ENCODE results near the gene LIMS1.
"Not testable (repeated sequence)": the region's sequence is repeated elsewhere in the genome, so short reads cannot be mapped to it uniquely, and the experiment has no call there.

LIMS1 gene, protein sequence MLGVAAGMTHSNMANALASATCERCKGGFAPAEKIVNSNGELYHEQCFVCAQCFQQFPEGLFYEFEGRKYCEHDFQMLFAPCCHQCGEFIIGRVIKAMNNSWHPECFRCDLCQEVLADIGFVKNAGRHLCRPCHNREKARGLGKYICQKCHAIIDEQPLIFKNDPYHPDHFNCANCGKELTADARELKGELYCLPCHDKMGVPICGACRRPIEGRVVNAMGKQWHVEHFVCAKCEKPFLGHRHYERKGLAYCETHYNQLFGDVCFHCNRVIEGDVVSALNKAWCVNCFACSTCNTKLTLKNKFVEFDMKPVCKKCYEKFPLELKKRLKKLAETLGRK

GRCh38 chr2:108533832-108534583, at the start of gene LIMS1:
LIMS1 (plus strand) TSS chr2:108534470; CDS start chr2:108534563, 93 bp downstream.
- peak; percentile 47 to 88 (median 71) for DNase-seq

- no peak for DNase-seq
Observed at GRCh38 chr2:108485253-108485652, 49.0 kb upstream of the LIMS1 start.

DNA sequence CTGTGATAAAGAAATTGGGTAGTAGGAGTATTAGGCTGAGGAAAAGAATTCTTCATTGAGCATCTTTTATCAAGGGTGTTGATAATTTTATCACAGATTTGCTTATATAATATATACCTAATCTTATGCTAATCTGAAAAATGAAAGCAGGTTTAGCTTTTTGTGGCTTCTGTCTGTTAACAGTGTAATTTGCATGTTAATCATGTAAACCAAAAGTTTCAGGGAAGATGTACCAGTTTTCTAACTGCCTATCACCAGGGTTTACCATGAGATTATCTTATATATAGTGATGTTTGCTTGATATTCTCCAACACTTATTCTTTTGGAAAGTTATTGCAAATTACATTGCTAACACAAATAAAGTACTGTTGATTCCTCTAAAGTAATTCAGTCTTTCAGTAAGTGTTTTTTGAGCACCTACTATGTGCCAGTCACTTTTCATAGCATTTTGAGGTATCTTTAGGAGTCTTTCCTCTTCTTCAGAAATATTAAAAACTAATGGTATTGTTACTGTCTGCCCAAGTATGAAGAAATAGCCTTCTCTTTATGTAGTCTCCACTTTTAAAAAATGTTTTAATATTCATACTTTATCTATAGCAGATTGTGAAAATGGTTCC, 43.7 kb upstream of the LIMS1 start:
- no peak for DNase-seq

DNA sequence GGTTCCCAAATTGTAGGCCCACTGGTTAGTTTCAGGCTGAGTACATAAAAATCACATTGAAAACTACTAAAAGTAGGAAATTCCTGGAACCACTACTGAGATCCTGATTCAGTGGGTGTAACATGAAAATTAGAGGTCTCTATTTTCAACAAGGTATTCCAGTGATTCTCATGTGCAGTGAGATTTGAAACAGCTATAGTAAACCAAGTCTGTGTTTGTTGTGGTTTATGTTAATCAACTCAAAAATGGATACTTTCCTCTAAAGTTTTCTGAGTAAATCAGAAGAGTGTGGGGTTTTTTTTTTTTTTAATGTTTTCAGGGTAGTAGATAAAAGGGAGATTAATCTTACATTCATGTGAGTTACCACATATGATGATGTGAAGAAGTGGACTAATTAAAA, 42.4 kb upstream of the LIMS1 start:
- no peak for DNase-seq

DNA sequence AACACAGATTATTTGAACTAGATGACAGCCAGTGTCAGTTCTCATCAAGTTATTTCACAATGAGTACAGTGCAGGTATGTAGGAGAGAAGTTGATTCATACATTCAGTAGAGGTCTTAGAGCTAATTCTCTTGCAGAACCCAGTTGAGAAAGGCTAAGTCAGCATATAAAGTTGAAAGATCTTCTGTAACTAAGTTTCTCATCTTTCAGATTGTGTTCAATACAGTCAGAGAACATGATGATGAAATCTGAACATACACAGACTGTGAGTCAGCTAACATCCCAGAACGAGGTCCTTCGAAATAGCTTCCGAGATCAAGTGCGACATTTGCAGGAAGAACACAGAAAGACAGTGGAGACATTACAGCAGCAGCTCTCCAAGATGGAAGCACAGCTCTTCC, 41.9 kb upstream of the LIMS1 start:
- DNase-seq: no peak

DNA sequence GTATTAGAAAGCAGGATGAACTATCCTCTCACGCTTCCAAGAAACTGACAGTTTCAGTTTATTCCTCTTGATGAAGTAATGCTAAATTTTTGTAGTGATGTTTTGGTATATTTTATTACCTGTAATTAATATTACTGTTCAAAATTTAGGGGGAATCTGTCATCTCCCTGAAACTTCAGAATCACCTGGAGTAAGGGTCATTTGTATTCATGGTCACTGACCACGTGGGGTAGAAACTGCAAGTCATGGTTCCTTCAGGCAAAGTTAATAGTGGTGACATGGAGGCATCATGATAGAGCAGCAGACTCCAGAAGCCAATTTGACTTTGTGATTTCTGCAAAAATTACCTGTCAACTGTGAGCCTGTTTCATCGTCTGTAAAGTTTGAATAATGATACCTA, 38.1 kb upstream of the LIMS1 start:
- not testable (repeated sequence) for DNase-seq

DNA sequence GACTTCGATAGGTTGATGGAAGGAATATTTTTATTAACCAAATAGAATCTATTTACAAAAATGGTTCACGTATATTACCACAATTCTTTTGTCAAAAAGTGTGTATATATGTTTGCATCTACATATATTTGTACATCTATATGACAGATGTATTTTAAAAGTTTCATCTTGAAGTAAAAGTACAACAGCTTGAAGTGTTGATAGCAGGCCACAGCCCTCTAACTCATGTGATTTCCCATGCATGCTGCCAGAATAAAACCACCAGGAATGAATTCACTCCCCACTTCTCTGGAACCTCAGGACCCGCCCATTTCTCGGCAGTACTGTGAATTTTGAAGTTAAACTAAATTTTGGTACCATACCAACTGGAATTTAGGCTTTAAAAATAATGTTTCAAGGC, 26.6 kb upstream of the LIMS1 start:
- DNase-seq: not testable (repeated sequence)

DNA sequence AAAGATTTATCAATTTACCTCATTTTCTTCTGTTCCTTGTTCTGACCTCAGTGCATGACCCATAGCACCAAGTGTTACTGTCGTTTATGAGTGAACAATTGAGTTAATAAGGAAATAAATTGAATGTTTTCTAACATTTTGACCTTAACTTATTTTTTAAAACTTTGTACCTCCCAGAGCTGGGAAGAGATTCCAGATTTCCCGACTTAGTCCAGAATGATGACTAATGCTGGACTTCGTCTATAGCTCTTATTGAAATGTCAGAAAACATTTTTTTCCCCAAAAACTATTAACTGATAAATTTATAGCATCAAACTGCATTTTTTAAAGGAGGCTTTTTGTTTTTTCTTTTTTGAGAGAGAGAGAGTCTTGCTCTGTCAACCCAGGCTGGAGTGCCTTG, 21.8 kb upstream of the LIMS1 start:
- DNase-seq: not testable (repeated sequence)

GRCh38 chr2:108514478-108514877, 19.8 kb upstream of the LIMS1 start:
- not testable (repeated sequence) for DNase-seq

DNA sequence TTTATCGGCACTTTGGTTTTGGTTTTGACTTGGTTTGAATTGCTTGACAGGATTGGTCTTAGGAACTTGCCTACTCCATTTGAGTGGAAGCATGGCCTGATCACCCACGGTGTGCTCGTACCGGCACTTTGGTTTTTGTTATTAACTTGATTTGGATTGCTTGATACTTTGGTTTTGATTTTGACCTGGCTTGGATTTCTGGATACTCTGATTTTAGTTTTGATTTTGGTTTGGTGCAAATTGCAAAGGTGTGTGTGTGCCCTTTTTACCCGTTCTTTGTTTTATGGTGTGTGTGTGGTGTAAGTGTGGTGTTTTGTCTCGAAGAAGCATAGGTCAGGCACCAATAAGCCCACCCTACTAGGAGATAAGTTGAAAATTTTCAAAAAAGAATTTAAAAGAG, 9.6 kb upstream of the LIMS1 start:
- DNase-seq: not testable (repeated sequence)

GRCh38 chr2:108525258-108525657, 9.0 kb upstream of the LIMS1 start:
- DNase-seq: not testable (repeated sequence)

GRCh38 chr2:108531674-108532055, 2.6 kb upstream of the LIMS1 start:
- DNase-seq: no peak

DNA sequence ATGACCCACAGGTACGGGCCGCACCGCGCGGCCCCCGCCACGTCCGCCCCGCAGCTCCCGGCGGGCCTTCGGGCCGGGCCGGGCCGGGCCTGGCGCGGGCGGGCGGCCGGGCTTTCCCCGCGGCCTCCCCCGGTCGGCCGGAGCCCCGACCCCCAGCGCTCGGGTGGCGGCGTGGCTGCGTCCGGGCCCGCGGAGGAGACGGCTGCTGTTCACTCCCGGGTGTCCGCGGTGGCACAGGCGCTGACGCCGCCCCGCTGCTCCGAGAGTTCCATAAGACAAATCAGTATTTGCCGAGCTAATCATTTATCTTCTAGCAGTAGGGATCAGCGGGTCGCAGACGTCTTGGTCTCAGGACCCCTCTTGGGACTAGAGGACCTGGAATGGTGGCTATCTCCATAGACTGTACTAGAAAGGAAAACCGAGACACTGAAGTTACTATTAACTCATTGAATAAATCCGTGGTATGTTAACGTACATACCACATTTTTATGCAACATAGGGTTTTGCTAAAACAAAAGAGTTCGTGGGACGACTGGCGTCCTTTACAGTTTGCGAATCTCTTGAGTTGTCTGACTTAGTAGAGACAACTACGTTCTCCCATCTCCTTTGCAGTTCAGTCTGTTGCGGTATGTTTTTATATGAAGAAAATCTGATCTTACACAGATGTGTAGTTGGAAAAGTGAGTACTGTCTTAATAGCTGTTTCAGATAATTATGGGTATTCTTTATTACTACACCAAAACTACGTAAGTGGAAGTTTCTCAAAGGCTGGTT, 500 bp downstream of the LIMS1 start:
- DNase-seq: peak in 2 of 4 experiments; percentile 11 to 17

DNA sequence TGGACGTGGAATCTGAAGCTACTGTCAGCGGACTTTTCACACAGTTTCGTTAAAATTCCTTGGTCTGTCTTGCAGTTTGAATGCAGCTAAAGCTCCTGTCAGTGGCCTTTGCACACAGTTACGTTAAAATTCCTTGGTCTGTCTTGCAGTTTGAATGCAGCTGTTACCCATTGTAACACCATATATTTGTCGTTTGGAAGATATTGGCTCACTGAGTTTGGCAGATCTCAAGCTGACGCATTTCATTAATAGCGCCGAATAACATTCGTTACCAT, 1.0 kb downstream of the LIMS1 start:
- no peak for DNase-seq

DNA sequence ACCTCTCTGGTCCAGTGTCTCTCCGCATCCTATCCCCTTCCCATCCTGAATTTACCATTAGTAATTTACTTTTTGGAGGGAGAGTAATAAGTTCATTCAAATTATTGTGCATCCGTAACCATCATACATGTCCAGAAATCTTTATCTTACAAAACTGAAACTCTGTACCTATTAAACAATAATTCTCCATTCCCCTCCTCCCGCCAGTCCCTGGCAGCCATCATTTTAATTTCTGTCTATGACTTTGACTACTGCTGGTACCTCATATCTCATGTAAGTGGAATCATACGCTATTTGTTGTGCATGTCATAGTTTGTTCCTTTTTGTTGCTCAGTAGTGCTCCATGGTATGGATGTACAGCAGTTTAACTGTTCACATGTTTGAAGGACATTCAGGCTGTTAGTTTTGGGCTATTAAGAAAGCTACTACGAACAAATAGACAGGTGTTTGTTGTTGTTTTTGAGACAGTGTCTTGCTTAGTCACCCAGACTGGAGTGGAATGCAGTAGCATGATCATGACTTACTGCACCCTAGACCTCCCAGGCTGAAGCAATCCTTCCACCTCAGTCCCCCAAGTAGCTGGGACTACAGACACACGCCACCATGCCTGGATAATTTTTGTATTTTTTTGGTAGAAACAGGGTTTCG, 2.0 kb downstream of the LIMS1 start:
- no peak for DNase-seq

DNA sequence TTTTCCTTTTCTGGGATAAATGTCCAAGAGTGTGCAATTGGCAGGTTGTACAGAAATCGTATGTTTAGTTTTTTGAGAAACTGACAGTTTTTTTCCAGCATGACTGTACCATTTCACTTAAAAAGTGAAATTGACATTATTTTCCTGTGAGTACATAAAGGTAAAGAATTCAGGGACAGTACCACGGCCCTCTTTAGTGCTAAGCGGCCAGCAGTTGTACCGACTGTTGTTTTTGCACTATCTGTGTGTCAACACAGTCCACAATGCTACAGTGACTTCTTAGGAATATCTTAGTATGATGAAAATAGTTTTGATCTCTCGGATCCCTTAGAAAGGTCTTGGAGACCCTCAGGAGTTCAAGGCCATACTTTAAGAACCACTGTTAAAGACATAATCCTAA, 2.6 kb downstream of the LIMS1 start:
- DNase-seq: no peak

GRCh38 chr2:108538000-108538625, 3.8 kb downstream of the LIMS1 start:
- DNase-seq: no peak

DNA sequence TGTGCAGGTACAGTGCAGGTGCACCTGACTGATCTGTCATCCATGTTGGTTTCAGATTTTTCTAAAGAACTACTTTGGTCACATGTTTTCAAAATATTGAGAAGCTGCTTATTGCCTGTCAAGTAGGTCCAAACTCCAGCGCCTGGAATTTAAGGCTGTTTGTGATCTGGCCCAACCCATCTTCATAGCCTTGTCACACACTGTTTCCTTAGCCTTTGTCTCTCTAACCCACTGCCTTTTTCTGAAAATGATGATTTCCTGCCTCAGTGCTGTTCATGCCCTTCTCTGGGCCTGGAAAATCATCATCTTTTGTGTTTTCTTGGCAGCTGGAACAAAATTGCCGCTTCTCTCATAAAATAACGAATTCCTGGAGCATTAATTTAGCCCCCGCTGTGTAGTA, 7.2 kb downstream of the LIMS1 start:
- DNase-seq: no peak

DNA sequence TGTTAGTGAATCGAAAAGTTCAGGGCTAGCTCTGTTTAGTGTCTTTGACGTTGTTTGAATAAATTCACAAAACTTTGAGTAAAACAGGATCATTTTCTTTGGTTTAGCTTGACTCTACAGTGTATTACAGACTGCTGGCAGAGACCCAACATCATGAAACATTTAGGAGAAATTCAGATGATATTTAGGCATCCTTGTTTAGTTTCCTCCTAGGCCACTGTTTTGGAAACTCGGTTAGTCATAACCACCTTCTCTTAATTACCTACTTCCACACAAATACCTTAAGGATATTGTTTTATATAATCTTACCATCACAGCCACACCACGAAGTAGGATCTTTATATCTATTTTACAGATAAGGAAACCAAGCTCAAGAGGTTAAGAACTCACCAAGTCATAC, 7.8 kb downstream of the LIMS1 start:
- no peak for DNase-seq

- no peak for DNase-seq
Observed at GRCh38 chr2:108547606-108548005, 13.3 kb downstream of the LIMS1 start.

DNA sequence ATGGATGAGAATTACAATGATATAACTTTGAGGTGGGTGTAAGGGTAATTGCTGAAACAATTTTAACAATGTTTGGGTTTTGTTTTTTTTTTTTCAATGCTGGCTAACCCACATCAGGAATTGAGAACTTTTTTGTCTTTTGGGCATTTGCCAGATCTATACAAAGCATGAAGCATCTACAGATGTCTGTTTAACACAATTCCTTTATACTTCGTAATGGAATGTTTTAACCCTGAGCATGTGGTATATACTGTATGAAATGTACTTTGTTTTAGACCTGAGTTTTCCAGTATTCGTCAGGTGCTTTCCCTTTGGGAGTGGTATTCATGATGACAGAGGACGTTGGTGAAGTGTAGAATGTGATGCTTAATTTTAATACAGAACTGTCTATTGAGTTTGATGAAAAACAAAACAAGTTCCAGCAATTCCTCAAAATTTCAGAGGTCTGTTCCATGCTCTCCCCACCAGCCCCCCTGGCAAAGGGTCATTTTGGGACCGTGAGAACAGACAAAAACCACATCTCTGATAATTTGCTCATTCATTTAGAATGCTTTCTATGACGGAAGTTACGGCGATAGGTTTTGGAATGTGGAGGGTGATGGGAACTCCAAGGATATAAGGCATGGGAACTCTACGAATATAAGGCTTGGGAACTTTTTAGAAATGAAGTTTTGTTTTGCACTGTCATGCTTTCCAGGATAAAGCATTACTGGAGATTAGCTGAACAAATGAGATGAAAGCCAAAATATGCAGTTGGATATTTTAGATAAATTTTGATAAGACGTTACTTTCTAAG, 14.1 kb downstream of the LIMS1 start:
- no peak for DNase-seq

DNA sequence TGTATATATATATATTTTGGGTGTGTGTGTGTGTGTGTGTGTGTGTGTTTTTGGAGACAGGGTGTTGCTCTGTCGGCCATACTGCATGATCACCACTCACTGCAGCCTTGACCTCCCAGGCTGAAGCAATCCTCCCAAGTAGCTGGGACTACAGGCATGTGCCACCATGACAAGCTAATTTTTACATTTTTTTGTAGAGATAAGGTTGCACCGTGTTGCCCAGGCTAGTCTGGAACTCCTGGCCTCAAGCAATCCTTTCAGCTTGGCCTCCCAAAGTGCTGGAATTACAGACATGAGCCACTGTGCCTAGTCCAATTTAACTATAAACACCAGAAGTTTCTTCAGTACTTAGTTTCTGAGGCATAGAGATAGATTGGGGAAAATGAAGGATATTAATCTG, 18.3 kb downstream of the LIMS1 start:
- DNase-seq: no peak

All from activated naive CD4-positive, alpha-beta T cell (primary cell).